ENCODE measurements around the gene RPL13. TPM values are rescaled to one million over a fixed set of nuclear protein-coding genes. Genes with fewer than 3 reads are reported as not detected.
"Not testable (repeated sequence)": the region's sequence is repeated elsewhere in the genome, so short reads cannot be mapped to it uniquely, and the experiment has no call there.

The RPL13 gene
- polyA plus RNA-seq, 4 donors = 3,166 to 8,355 (median 5,738) TPM

DNA sequence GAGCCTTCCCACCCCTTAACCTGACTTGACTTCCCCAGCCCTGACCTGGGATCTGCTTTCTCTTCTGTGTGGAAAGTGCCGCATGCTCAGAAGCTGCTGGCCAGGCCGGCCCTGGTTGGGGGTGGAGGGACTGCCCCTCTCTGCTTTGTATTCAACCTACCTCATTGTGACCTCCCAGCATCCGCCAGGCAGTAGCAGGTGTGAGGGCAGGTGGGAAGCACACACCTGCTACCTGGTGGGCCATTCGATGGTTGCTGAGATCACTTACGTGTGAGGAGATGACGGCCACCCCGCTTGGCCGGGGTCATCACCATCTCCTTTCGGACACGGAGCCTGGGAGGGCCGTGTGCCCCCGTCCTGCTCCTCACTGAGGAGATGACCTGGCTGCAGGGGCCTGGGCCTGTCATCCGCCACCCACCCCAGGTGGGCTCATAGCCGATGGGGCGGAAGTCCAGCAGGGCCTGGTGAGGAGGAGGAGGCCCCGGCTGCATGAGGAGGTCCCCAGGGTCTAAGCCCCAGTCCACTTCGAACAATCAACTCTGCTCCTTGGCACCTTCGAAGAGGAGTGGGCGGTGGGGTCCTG lies 22.2 kb downstream of the RPL13 start:
- Histone ChIP-seq H3K36me3 (ENCODE audit: control insufficient read depth in 3 of 3, insufficient read depth in 2 of 3, low read depth in 1 of 3, low read length in 3 of 3) (no peaks in the 10 kb centered on the region), H3K9me3 (ENCODE audit: control insufficient read depth in 2 of 2, insufficient read depth in 1 of 2, low read depth in 1 of 2, low read length in 1 of 2) (peaks cover 0 to 4% of the 10 kb centered on the region in 2 donors), H3K4me1 (ENCODE audit: control insufficient read depth in 3 of 3, insufficient read depth in 2 of 3, low read depth in 1 of 3, low read length in 2 of 3) (peaks cover 0 to 8% (median 0%) of the 10 kb centered on the region in 3 donors), H3K27ac (ENCODE audit: low read depth in 1 of 3, low read length in 2 of 3) (peak overlapping the region in 2 of 3 donors; percentile 34 to 86), H3K27me3 (ENCODE audit: control insufficient read depth in 3 of 3, insufficient read depth in 3 of 3, low read length in 3 of 3) (peaks cover 0 to 1% (median 0%) of the 10 kb centered on the region in 3 donors), H3K4me3 (ENCODE audit: low read depth in 1 of 3, low read length in 3 of 3) (no peak overlapping the region)
- DNase-seq = no peak
- 93 to 94% (median 93%) methylated on average over 16 to 19 of the region's 19 CpGs for WGBS, 3 donors
- no peak for FAIRE-seq

DNA sequence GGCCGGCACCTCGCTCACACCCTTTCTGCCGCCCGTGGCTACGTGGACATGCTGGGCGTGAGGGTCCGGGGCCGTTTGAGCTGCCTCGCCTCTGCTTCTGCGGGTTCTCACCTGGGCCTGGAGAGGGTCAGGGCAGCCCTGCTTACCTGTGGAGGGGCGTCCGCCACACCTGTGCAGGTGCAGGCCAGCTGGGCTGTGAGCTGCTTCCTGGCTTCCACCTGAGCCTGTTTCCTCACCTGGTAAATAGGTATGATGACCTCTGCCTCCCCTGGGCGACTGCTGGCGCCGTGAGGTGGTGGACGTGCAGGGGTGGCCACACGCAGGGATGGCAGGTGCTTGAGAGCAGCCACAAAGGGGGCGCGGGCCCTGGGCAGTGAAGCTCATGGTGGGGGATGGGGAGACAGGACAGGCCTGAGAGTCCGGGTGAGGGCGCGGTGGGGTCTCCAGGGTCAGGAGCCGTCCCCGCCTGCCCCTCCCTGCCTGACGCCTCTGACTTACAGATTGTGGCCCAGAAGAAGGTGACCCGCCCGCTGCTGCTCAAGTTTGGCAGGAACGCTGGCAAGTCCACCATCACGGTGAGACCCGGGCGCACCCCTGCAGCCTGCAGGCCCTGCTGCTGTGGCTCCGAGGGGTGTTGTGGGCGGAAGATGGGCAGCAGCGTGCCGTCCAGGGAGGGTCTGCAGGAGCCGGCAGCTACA lies 22.9 kb downstream of the RPL13 start:
- H3K36me3 ChIP-seq (ENCODE audit: control insufficient read depth in 3 of 3, insufficient read depth in 2 of 3, low read depth in 1 of 3, low read length in 3 of 3) = no peaks in the 10 kb centered on the region
- no peak overlapping the region for H3K27ac ChIP-seq (ENCODE audit: low read depth in 1 of 3, low read length in 2 of 3)
- DNase-seq = no peak
- H3K9me3 ChIP-seq (ENCODE audit: control insufficient read depth in 2 of 2, insufficient read depth in 1 of 2, low read depth in 1 of 2, low read length in 1 of 2) = peaks cover 0 to 7% of the 10 kb centered on the region in 2 donors
- no peaks in the 10 kb centered on the region for H3K27me3 ChIP-seq (ENCODE audit: control insufficient read depth in 3 of 3, insufficient read depth in 3 of 3, low read length in 3 of 3)
- WGBS, 3 donors = 86 to 92% (median 90%) methylated on average over 36 of the region's 36 CpGs
- H3K4me3 ChIP-seq (ENCODE audit: low read depth in 1 of 3, low read length in 3 of 3) = no peak overlapping the region
- FAIRE-seq = no peak
- peaks cover 0 to 8% (median 0%) of the 10 kb centered on the region in 3 donors for H3K4me1 ChIP-seq (ENCODE audit: control insufficient read depth in 3 of 3, insufficient read depth in 2 of 3, low read depth in 1 of 3, low read length in 2 of 3)

DNA sequence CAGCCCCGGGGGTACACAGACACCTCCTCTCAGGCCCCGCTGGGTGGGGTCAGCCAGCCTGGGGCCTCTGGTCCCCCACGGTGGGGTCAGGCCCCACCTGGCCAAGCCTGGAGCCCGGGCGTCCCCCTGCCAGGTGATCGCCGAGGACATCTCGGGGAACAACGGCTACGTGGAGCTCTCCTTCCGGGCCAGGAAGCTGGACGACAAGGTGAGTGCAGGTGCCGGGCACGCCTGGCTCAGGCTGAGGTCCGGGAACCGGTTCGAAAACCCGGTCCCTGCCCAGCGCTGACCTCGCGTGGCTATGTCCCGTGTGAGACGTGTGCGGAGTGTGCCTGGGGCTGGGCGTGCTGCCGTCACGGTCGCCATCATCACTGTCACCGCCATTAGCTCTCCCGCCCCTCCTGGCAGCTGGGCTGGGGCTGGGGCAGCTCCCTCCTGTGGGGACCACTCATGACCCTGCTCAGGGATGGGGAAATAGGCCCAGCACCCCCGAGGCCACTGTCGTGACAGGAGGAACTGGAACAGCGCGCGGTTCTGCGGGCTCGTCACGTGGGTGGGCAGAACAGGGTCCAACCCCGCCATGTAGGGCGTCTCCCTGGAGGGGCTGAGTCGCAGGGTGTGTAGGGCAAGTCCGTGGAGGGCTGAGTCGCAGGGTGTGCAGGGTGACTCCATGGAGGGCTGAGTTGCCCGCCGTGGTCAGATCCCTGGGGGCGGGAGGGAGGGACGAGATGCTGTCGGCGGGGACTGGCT lies 23.6 kb downstream of the RPL13 start:
- peaks cover 0 to 8% (median 0%) of the 10 kb centered on the region in 3 donors for H3K4me1 ChIP-seq (ENCODE audit: control insufficient read depth in 3 of 3, insufficient read depth in 2 of 3, low read depth in 1 of 3, low read length in 2 of 3)
- WGBS, 3 donors = 92 to 97% (median 95%) methylated on average over 38 to 49 of the region's 49 CpGs
- H3K9me3 ChIP-seq (ENCODE audit: control insufficient read depth in 2 of 2, insufficient read depth in 1 of 2, low read depth in 1 of 2, low read length in 1 of 2) = peaks cover 0 to 8% of the 10 kb centered on the region in 2 donors
- no peak for FAIRE-seq
- no peak overlapping the region for H3K4me3 ChIP-seq (ENCODE audit: low read depth in 1 of 3, low read length in 3 of 3)
- H3K36me3 ChIP-seq (ENCODE audit: control insufficient read depth in 3 of 3, insufficient read depth in 2 of 3, low read depth in 1 of 3, low read length in 3 of 3) = no peaks in the 10 kb centered on the region
- DNase-seq = no peak
- H3K27me3 ChIP-seq (ENCODE audit: control insufficient read depth in 3 of 3, insufficient read depth in 3 of 3, low read length in 3 of 3) = no peaks in the 10 kb centered on the region
- no peak overlapping the region for H3K27ac ChIP-seq (ENCODE audit: low read depth in 1 of 3, low read length in 2 of 3)

DNA sequence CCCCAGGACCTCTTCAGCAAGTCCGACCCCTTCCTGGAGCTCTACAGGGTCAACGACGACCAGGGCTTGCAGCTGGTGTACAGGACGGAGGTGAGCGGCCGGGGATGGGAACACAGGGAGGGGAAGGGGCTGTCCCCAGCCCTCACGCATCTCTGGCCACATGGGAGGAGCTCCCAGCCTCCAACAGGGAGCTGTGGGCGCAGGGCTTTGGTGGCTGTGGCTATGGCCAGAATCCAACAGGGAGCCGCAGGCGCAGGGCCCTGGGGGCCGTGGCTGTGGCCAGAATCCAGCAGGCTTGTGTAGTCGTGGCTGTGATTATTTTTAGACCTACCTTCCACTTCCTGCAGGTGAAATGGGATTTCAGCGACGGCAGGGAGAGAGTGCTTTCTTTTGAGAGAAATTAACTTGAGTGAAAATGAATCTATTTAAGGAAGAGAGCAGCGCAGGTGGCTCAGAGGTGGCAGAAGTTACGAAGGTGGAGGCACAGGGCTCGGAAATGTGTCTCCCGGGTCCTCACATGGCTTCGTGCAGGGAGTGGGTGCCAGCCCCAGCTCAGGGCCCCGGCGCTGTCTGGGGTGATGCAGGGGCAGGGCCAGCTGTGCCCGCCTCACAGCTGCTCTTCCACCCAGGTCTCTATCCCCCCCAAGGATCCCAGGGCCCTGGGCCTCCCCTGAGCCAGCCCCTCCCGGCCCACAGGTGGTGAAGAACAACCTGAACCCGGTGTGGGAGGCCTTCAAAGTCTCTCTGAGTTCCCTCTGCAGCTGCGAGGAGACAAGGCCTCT lies 24.5 kb downstream of the RPL13 start:
- no peaks in the 10 kb centered on the region for H3K27me3 ChIP-seq (ENCODE audit: control insufficient read depth in 3 of 3, insufficient read depth in 3 of 3, low read length in 3 of 3)
- no peak overlapping the region for H3K27ac ChIP-seq (ENCODE audit: low read depth in 1 of 3, low read length in 2 of 3)
- peaks cover 0 to 8% (median 0%) of the 10 kb centered on the region in 3 donors for H3K4me1 ChIP-seq (ENCODE audit: control insufficient read depth in 3 of 3, insufficient read depth in 2 of 3, low read depth in 1 of 3, low read length in 2 of 3)
- 69 to 75% (median 71%) methylated on average over 25 of the region's 25 CpGs for whole genome bisulfite sequencing, 3 donors
- DNase-seq (no peak), FAIRE-seq (no peak)
- no peak overlapping the region for H3K4me3 ChIP-seq (ENCODE audit: low read depth in 1 of 3, low read length in 3 of 3)
- no peaks in the 10 kb centered on the region for H3K36me3 ChIP-seq (ENCODE audit: control insufficient read depth in 3 of 3, insufficient read depth in 2 of 3, low read depth in 1 of 3, low read length in 3 of 3)
- H3K9me3 ChIP-seq (ENCODE audit: control insufficient read depth in 2 of 2, insufficient read depth in 1 of 2, low read depth in 1 of 2, low read length in 1 of 2) = peaks cover 0 to 4% of the 10 kb centered on the region in 2 donors

DNA sequence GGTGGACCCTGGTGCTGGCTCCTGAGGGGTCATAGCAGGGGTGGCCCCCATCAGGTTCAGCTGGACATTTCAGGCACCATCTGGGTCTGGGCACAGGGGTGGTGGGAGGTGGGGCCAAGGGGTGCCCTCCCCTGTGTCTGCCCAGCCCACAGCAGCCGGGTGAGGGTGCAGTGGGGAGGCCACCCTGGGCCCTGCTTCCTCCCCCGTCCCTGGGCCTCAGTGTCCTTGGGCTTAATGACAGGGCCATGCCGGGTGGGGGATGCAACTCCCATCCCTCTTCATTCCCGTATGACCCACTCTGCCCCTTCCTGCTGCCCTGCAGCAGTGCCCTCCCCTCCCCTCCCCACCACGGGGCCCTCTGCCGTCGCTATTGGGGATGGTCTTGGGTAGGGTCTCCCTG lies 25.7 kb downstream of the RPL13 start:
- Histone ChIP-seq H3K4me3 (ENCODE audit: low read depth in 1 of 3, low read length in 3 of 3) (no peak overlapping the region), H3K27ac (ENCODE audit: low read depth in 1 of 3, low read length in 2 of 3) (no peak overlapping the region), H3K4me1 (ENCODE audit: control insufficient read depth in 3 of 3, insufficient read depth in 2 of 3, low read depth in 1 of 3, low read length in 2 of 3) (peaks cover 0 to 8% (median 0%) of the 10 kb centered on the region in 3 donors), H3K9me3 (ENCODE audit: control insufficient read depth in 2 of 2, insufficient read depth in 1 of 2, low read depth in 1 of 2, low read length in 1 of 2) (peaks cover 0 to 4% of the 10 kb centered on the region in 2 donors), H3K36me3 (ENCODE audit: control insufficient read depth in 3 of 3, insufficient read depth in 2 of 3, low read depth in 1 of 3, low read length in 3 of 3) (no peaks in the 10 kb centered on the region), H3K27me3 (ENCODE audit: control insufficient read depth in 3 of 3, insufficient read depth in 3 of 3, low read length in 3 of 3) (no peaks in the 10 kb centered on the region)
- WGBS, 3 donors = 74 to 82% (median 81%) methylated on average over 6 to 7 of the region's 7 CpGs
- FAIRE-seq (no peak), DNase-seq (no peak)

DNA sequence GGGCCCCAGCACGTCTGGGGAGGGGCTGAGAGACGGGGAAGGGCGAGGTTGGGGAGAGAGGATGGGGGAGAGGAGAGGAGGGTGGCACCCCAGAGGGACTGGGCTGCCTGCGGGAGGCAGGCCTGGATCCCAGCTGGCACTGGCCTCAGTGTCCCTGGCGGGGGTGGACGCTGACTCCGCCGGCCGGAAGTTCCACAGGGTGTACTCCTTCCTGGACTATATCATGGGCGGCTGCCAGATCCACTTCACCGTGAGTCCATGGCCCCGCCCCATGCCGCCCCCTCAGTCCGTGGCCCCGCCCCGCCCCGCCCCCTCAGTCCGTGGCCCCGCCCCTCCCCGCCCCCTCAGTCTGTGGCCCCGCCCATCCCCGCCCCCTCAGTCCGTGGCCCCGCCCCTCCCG lies 26.4 kb downstream of the RPL13 start:
- H3K36me3 ChIP-seq (ENCODE audit: control insufficient read depth in 3 of 3, insufficient read depth in 2 of 3, low read depth in 1 of 3, low read length in 3 of 3) = no peaks in the 10 kb centered on the region
- DNase-seq = no peak
- no peak overlapping the region for H3K4me3 ChIP-seq (ENCODE audit: low read depth in 1 of 3, low read length in 3 of 3)
- H3K4me1 ChIP-seq (ENCODE audit: control insufficient read depth in 3 of 3, insufficient read depth in 2 of 3, low read depth in 1 of 3, low read length in 2 of 3) = peaks cover 0 to 8% (median 0%) of the 10 kb centered on the region in 3 donors
- H3K27me3 ChIP-seq (ENCODE audit: control insufficient read depth in 3 of 3, insufficient read depth in 3 of 3, low read length in 3 of 3) = no peaks in the 10 kb centered on the region
- H3K9me3 ChIP-seq (ENCODE audit: control insufficient read depth in 2 of 2, insufficient read depth in 1 of 2, low read depth in 1 of 2, low read length in 1 of 2) = peaks cover 0 to 4% of the 10 kb centered on the region in 2 donors
- WGBS, 3 donors = 71 to 79% (median 73%) methylated on average over 8 to 19 of the region's 25 CpGs
- no peak for FAIRE-seq
- H3K27ac ChIP-seq (ENCODE audit: low read depth in 1 of 3, low read length in 2 of 3) = no peak overlapping the region

DNA sequence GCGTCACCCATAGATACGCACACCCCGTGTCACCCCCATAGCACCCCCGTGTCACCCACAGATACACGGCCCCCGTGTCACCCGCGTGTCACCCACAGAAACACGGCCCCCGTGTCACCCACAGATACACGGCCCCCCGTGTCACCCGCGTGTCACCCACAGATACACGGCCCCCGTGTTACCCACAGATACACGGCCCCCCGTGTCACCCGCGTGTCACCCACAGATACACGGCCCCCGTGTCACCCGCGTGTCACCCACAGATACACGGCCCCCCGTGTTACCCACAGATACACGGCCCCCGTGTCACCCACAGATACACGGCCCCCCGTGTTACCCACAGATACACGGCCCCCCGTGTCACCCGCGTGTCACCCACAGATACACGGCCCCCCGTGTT lies 27.2 kb downstream of the RPL13 start:
- not testable (repeated sequence) for H3K27me3 ChIP-seq (ENCODE audit: control insufficient read depth in 3 of 3, insufficient read depth in 3 of 3, low read length in 3 of 3); H3K4me3 ChIP-seq (ENCODE audit: low read depth in 1 of 3, low read length in 3 of 3); FAIRE-seq; H3K36me3 ChIP-seq (ENCODE audit: control insufficient read depth in 3 of 3, insufficient read depth in 2 of 3, low read depth in 1 of 3, low read length in 3 of 3); H3K9me3 ChIP-seq (ENCODE audit: control insufficient read depth in 2 of 2, insufficient read depth in 1 of 2, low read depth in 1 of 2, low read length in 1 of 2); DNase-seq; H3K4me1 ChIP-seq (ENCODE audit: control insufficient read depth in 3 of 3, insufficient read depth in 2 of 3, low read depth in 1 of 3, low read length in 2 of 3); H3K27ac ChIP-seq (ENCODE audit: low read depth in 1 of 3, low read length in 2 of 3)
- WGBS, 3 donors = 98 to 100% (median 100%) methylated on average over 4 to 26 of the region's 36 CpGs

All from small intestine (tissue), 7 donors.